GM21447 (cell line): Measurements from ENCODE around the gene PLXNB2.

Experiments
- ATAC-seq: cut with Tn5 transposase; IDR thresholded peaks from one replicate; pipeline ENCODE4 v1.9.1; 2021; ENCODE audit not compliant: unreplicated experiment

The PLXNB2 gene

GRCh38 chr22:50311606-50312351 is 4.3 kb upstream of the PLXNB2 start:
- no peak for ATAC-seq

GRCh38 chr22:50310949-50311444 is 3.6 kb upstream of the PLXNB2 start:
- no peak for ATAC-seq

- no peak for ATAC-seq
Observed at GRCh38 chr22:50310031-50310722, 2.7 kb upstream of the PLXNB2 start.

DNA sequence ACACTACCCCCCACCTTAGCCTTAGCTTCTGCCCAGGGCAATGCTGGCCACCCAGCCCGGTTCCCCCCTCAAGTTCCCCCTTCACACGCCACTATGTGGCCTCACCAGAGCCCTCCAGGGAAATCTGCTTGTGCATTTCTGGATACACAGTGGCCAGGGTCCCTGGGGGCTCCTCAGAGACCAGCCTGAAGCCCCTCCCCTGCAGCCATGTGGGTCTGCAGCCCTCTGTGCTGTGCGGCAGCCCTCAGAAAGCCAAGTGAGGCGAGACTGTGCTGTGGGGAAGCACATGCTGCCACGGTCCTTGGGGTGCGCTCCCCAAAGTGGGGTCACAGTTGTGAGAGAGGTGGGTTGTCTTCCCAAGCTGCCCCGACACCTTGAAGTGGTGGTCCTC is 2.1 kb upstream of the PLXNB2 start:
- no peak for ATAC-seq

GRCh38 chr22:50308986-50309600 is 1.6 kb upstream of the PLXNB2 start:
- ATAC-seq: no peak

DNA sequence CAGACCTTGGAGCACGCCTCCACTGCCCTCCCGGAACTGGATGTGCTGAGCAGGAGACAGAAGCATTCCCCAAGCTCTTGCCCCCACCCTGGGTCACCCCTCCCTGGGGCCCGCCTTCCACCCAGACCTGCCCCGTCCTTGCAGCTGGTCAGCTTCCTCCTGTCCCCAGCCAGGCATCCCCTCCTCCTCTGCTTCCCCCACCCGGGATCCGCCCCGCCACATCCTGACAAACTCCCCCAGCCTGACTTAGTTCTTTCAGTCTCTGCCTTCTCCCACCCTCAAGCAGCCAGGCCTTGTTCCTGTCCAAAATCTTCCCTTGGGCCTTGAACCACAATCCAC is 1.1 kb upstream of the PLXNB2 start:
- no peak for ATAC-seq

DNA sequence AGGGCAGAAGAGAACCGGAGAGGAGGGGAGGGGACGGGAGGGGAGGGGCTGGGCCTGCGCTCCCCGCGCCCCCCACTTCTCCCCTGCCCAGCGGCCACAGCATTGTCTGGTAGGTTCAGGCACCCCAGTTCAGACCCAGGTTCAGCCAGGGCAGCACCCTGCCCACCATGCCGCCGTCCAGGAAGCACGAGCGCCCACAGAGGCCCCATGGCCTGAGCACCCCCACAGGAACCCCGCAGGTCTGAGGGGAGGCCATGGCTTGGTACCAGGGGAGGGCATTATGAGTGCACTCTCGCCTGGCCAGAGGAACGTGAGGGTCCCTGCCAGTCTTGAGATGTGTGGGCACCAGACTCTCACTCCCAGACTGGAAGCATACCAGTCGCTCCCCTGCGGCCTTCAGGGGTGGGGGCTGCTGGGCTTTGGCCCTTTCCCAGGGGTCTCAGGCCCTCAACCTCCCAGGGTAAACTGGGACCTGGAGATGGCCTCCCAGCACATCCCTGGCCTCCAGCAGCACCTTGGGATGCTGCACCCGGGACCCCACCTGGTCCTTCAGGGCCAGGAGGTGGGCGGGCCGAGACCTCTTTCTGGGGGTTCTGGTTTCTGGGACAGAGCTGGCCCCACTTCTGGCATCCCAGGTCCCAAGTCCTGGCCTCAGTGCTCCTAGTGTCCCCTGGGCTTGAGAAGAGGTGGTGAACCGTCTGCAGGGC is 597 bp upstream of the PLXNB2 start:
- ATAC-seq: no peak

DNA sequence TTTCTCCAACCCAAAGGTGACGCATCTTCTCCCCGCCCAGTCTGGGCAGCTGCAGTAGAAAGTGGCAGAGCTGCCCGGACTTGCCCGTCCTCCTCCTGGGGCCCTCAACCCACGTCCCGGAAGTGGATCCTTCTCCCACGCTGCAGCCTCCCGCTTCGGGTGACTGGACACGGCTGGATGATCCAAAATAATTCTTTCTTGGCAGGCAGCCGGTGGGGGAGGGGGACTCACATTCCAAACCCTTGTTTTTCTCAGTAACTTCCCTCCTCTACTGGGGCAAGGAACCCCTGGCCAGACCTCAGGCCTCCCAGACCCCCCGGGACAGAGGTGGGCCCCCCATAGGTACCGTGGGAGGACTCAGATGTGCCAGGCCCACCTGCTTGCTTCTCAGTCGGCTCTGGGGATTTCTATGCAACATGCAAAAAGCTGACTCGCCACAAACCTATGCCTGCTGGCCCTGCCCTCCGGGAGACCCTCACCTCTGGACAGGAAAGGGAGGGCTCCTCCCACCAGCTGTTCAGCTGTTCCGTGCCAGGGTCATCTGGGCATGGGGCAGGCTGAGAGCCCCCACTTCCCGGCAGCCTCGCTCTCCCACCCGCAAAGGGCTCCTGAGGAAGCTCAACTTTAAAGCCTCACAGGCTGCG is 1.4 kb downstream of the PLXNB2 start:
- ATAC-seq: no peak

DNA sequence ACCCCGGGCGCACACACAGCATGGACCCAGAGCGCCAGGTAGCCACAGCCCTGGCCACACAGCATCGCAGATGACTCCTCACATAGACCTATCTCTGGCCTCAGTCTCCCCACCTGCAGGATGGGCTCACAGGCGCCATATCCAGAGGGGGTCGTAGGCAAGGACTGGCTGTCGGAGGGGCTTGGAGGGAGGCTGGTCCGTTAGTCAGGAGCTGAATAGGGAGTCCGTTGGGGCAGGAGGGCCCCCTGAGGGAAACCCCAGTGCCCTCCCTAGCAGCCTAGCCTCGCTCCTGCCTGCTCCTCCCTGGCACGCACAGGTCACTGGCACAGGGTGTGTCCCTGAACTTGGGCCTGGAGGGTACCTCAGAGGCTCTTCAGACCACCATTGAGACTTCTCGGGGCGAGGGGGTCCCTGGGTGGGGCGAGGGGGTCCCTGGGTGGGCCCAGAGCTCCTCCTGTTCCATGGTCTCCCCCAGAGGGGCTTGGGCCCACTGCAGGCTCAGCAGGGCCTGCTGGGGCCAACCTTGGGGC is 2.0 kb downstream of the PLXNB2 start:
- no peak for ATAC-seq

DNA sequence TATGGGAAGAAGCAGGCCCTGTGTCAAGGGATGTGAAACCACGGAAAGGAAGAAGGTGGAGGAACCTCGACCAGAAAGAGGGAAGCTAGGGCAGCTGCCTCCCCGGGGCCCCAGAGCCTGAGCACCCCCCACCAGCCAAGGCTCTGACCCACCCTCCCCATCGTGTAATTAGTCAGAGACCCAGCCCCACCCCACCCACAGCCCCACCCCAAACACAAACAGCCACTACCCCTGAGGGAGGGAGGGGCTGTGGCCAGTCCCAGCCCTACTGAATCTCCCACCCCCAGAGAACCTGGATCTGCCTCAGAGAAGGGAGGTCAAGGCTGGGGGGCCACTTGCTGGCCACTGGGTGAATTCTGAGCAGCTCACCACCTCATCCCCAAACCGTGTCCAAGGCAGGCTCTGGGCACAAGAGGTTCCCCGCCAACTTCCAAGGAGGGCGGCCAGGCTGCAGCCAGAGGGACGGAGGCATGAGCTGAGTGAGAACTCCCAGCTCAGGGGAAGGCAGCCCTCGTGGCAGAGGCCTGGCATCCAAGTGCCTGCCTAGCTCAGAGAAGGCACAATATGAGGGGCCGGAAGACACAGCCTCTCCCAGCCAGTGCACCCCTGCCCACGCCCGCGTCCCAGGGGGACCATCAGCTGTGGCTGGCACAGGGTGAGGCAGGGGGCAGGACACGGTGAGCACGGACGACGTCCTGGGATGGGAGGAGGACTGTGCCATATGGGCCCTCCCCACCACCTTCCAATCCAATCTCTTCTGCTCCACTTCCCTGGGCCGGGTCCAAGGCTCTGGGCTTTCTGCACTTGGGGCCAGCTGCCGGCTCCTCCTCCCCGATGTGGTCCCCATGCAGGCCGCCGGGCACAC is 2.7 kb downstream of the PLXNB2 start:
- no peak for ATAC-seq

- no peak for ATAC-seq
Observed at GRCh38 chr22:50303848-50304527, 3.5 kb downstream of the PLXNB2 start.

DNA sequence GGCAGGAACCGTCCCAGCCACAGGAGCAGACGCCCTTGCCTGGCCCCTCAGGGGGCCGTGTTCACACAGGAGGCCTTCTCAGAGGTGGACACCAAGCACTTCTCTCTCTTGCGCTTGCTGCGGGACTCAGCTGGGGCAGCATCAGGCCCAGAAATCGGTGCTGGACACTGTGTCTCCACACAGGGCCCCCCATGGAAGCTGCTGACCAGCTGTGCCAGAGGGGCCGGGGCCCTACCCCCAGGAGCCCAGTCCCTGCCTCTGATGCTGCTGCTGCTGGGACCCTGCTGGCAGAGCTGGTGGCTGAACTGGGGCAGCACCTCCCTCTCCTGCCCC is 4.0 kb downstream of the PLXNB2 start:
- ATAC-seq: no peak

GRCh38 chr22:50302564-50302963 is 4.9 kb downstream of the PLXNB2 start:
- no peak for ATAC-seq

DNA sequence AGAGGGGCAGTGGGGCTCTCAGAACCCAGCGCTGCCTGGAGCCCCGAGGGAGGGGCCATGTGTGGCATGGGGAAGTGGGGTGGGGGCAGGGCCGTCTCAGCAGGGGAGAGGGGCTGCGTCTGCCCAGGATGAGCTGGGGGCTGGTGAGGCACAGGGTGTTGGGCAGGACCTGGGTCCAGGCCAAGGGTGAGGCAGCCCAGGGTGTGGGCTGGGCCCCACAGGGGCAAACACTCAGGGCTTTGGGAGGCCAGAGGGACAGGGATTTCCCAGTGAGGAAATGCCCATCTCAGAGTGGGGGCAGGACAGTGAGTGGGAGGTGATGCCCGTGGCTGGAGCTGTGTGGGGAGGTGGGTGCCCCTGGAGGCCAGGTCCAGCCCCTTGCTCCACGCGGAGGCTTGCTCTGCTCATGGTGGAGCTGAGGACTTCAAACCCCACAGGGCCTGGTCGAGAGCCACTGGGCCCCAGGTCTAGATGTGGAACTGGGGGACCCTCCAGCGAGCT is 5.4 kb downstream of the PLXNB2 start:
- no peak for ATAC-seq

GRCh38 chr22:50301581-50301991 is 5.9 kb downstream of the PLXNB2 start:
- ATAC-seq: no peak

DNA sequence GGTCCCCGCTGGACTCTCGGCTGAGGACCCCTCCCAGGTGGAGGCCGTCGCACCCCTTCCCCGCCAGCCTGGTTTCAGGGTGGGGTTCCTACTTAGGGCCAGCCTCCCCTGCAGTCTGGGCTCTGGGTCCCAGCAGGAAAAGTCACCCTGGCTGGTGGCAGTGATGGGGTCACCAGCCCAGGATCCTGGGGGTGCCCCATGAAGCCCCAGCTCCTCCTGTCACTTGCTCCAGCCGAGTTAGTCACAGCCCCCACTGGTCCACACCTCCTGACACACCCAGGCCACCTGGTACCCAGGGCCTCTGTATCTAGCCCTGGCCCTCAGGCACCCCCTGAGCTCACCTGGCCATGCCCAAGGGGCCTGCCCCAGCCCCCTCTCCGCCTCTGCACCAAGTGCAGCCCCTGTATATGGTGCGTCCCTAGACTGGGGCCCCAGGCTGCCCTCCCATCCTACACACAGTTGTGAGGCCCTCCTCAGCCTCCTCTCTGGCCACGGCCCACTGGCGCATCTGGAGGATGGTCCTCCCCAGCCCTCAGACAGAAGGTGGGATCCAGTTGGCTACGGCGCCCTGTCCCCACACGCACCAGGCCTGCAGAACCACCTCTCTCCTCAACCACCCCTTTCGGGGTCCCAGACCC is 6.7 kb downstream of the PLXNB2 start:
- no peak for ATAC-seq

- ATAC-seq: no peak
Observed at GRCh38 chr22:50299785-50300619, 7.4 kb downstream of the PLXNB2 start.
